Neural progenitor cell (in vitro differentiated cells): Measurements from ENCODE around the gene DSE.

ENCODE experiments used
- CTCF ChIP-seq: fragments of 200-600 bp; sonication (generic); IDR thresholded peaks from 2 replicates; pipeline ENCODE4 v1.5.1; 2017; ENCODE audit warnings: antibody characterized with exemption, mild to moderate bottlenecking
- EZH2 ChIP-seq: fragments of 200-600 bp; sonication (generic); IDR thresholded peaks from 2 replicates; pipeline ENCODE4 v1.6.1; 2017; ENCODE audit warnings: antibody characterized with exemption, mild to moderate bottlenecking, moderate library complexity

GRCh38 chr6:116352515-116353471, 18.0 kb upstream of the DSE start:
- TF ChIP-seq CTCF (no peak), EZH2 (no peak)
